MCF 10A (cell line): ENCODE measurements around the gene SLC25A19. TPM values are rescaled to one million over a fixed set of nuclear protein-coding genes. Genes with fewer than 3 reads are reported as not detected.
"Not testable (repeated sequence)": the region's sequence is repeated elsewhere in the genome, so short reads cannot be mapped to it uniquely, and the experiment has no call there.

Experiments
- BruUV-seq: library from RNA; stranded (reverse); fragments of 400-500 nt; replicated peaks from 2 replicates; lab custom pipeline; 2021; lab: Mats Ljungman, UMichigan
- CTCF ChIA-PET: fragments of 300-600 bp; sonication (Branson Sonifier 250); formaldehyde crosslinking; extraction: SDS; loops from one replicate; lab custom pipeline; 2021; ENCODE audit warnings: antibody characterized with exemption, inconsistent platforms; lab: Yijun Ruan, JAX
- POLR2A ChIA-PET: fragments of 300-600, 350-650 bp; sonication (Branson Sonifier 250); formaldehyde crosslinking; extraction: SDS; loops from one replicate; lab custom pipeline; 2020; ENCODE audit warnings: antibody characterized with exemption, inconsistent platforms; lab: Yijun Ruan, JAX
- DNase-seq: peaks from one replicate; pipeline ENCODE4 v3.0.0-alpha.2; 2018; ENCODE audit not compliant: unreplicated experiment
- H3K27ac Mint-ChIP-seq: one replicate; pipeline ENCODE4 v1.8.0; 2022; ENCODE audit warnings: mild to moderate bottlenecking, low read depth, mixed read lengths; ENCODE audit not compliant: unreplicated experiment
- H3K27me3 Mint-ChIP-seq: one replicate; pipeline ENCODE4 v1.8.0; 2022; ENCODE audit warnings: mixed read lengths; ENCODE audit not compliant: insufficient read depth, unreplicated experiment
- H3K36me3 Mint-ChIP-seq: one replicate; pipeline ENCODE4 v1.8.0; 2022; ENCODE audit warnings: mild to moderate bottlenecking, moderate library complexity, mixed read lengths; ENCODE audit not compliant: insufficient read depth, unreplicated experiment
- H3K4me1 Mint-ChIP-seq: one replicate; pipeline ENCODE4 v1.8.0; 2022; ENCODE audit warnings: mixed read lengths; ENCODE audit not compliant: insufficient read depth, unreplicated experiment
- H3K4me3 Mint-ChIP-seq: one replicate; pipeline ENCODE4 v1.8.0; 2022; ENCODE audit warnings: mild to moderate bottlenecking, moderate library complexity, mixed read lengths; ENCODE audit not compliant: unreplicated experiment
- H3K9me3 Mint-ChIP-seq: one replicate; pipeline ENCODE4 v1.8.0; 2022; ENCODE audit warnings: mixed read lengths; ENCODE audit not compliant: unreplicated experiment
- CTCF ChIP-seq: fragments of 200-600 bp; IDR thresholded peaks from one replicate; pipeline ENCODE4 v1.8.0; 2022; ENCODE audit warnings: antibody characterized with exemption, mild to moderate bottlenecking; ENCODE audit not compliant: unreplicated experiment
- intact Hi-C: fragments of 100-400 bp; cut with micrococcal nuclease; formaldehyde crosslinking; loops from 2 replicates; pipeline ENCODE4 v1.14.1; 2022
- total RNA-seq: library from RNA; stranded (reverse); gene quantifications from 2 replicates; pipeline ENCODE4 v1.2.3, GENCODE V29; 2022

The SLC25A19 gene
- total RNA-seq, 1 experiment from 2014 or later, result 22.6 TPM

- H3K4me1 Mint-ChIP-seq, result peaks cover 7% of the 10 kb centered on the region
- H3K27ac Mint-ChIP-seq, result peak overlapping the region; percentile 97
- TF ChIP-seq CTCF, result no peak
- ChIA-PET POLR2A (interaction anchor here (0.6 to 5.7 kb wide), 21 partner anchors 9 to 276 kb away, joined by 3 to 96 read pairs (median 6); partner anchors contain the start of genes GGA3, GRB2, LLGL2 and MIF4GD), CTCF (interaction anchor here (0.6 to 2.0 kb wide), 10 partner anchors 10 to 457 kb away, joined by 3 to 13 read pairs (median 4); partner anchors contain the start of genes MIF4GD and TSEN54)
- intact Hi-C loops, result loop anchor here (1.0 kb wide), 1 partner anchor 124 kb away; no protein-coding TSS in a partner anchor
- H3K4me3 Mint-ChIP-seq, result peak overlapping the region; percentile 98
- peaks cover 19% of the 10 kb centered on the region for H3K36me3 Mint-ChIP-seq
- H3K9me3 Mint-ChIP-seq, result no peaks in the 10 kb centered on the region
- H3K27me3 Mint-ChIP-seq, result no peaks in the 10 kb centered on the region
- BruUV-seq, result no TSS peak
- peak; percentile 51 for DNase-seq
Measured at GRCh38 chr17:75288770-75289114, 491 bp downstream of the SLC25A19 start.

GRCh38 chr17:75288359-75288758, 874 bp downstream of the SLC25A19 start:
- intact Hi-C loops, result no loop called here
- Mint-ChIP-seq H3K9me3 (no peaks in the 10 kb centered on the region), H3K36me3 (peaks cover 22% of the 10 kb centered on the region), H3K27me3 (no peaks in the 10 kb centered on the region), H3K4me1 (peaks cover 7% of the 10 kb centered on the region), H3K27ac (no peak overlapping the region), H3K4me3 (peak overlapping the region; percentile 98)
- no peak for DNase-seq
- TSS peak; percentile 41 for BruUV-seq
- TF ChIP-seq CTCF, result no peak
- CTCF ChIA-PET, result interaction anchor here (2.0 kb wide), 1 partner anchor 17 kb away, joined by 13 read pairs; the partner anchor contains the start of gene MIF4GD
- POLR2A ChIA-PET, result interaction anchor here (1.0 to 5.7 kb wide), 11 partner anchors 10 to 168 kb away, joined by 4 to 96 read pairs (median 14); partner anchors contain the start of genes GGA3, GRB2, MIF4GD and MRPS7

- intact Hi-C loops, result no loop called here
- Mint-ChIP-seq H3K4me3 (no peak overlapping the region), H3K9me3 (no peaks in the 10 kb centered on the region), H3K4me1 (peaks cover 7% of the 10 kb centered on the region), H3K36me3 (peaks cover 21% of the 10 kb centered on the region), H3K27me3 (no peaks in the 10 kb centered on the region), H3K27ac (no peak overlapping the region)
- no TSS peak for BruUV-seq
- ChIA-PET CTCF (interaction anchor here (1.1 kb wide), 1 partner anchor 16 kb away, joined by 3 read pairs; the partner anchor contains the start of gene MIF4GD), POLR2A (interaction anchor here (1.4 to 5.7 kb wide), 3 partner anchors 9 to 17 kb away, joined by 7 to 96 read pairs (median 35); partner anchors contain the start of gene MIF4GD)
- no peak for DNase-seq
- TF ChIP-seq CTCF, result no peak
Measured at GRCh38 chr17:75287221-75287620, 2.0 kb downstream of the SLC25A19 start.

- TF ChIP-seq CTCF, result no peak
- H3K4me1 Mint-ChIP-seq, result peaks cover 7% of the 10 kb centered on the region
- ChIA-PET POLR2A (interaction anchor here (1.1 to 1.3 kb wide), 2 partner anchors 15 to 121 kb away, joined by 4 read pairs; partner anchors contain the start of gene GRB2), CTCF (interaction anchor here (0.6 kb wide), 1 partner anchor 16 kb away, joined by 3 read pairs; no protein-coding TSS in a partner anchor)
- H3K36me3 Mint-ChIP-seq, result peaks cover 40% of the 10 kb centered on the region
- no peaks in the 10 kb centered on the region for H3K9me3 Mint-ChIP-seq
- no peak overlapping the region for H3K27ac Mint-ChIP-seq
- BruUV-seq, result no TSS peak
- intact Hi-C loops, result no loop called here
- H3K4me3 Mint-ChIP-seq, result no peak overlapping the region
- no peaks in the 10 kb centered on the region for H3K27me3 Mint-ChIP-seq
- DNase-seq, result no peak
Measured at GRCh38 chr17:75285123-75285522, 4.1 kb downstream of the SLC25A19 start.

GRCh38 chr17:75280189-75280588, 9.0 kb downstream of the SLC25A19 start:
- H3K4me3 Mint-ChIP-seq, DNase-seq, BruUV-seq, H3K27ac Mint-ChIP-seq, H3K27me3 Mint-ChIP-seq, intact Hi-C loops, H3K9me3 Mint-ChIP-seq, CTCF ChIA-PET: not testable (repeated sequence)
- POLR2A ChIA-PET, result interaction anchor here (2.2 kb wide), 1 partner anchor 9 kb away, joined by 7 read pairs; the partner anchor contains the start of gene MIF4GD
- Mint-ChIP-seq H3K4me1 (peaks cover 12% of the 10 kb centered on the region), H3K36me3 (peaks cover 43% of the 10 kb centered on the region)
